Ishikawa (cell line): ENCODE measurements around the gene CELSR1.

ENCODE experiments used
- CEBPB ChIP-seq: IDR thresholded peaks from 2 replicates; pipeline ENCODE4 v1.6.1; 2012
- CREB1 ChIP-seq: IDR thresholded peaks from 2 replicates; pipeline ENCODE4 v1.6.1; 2012; ENCODE audit warnings: low read depth
- EGR1 ChIP-seq: IDR thresholded peaks from 2 replicates; pipeline ENCODE4 v1.6.1; 2012
- EP300 ChIP-seq: IDR thresholded peaks from 2 replicates; pipeline ENCODE4 v1.6.1; 2012; ENCODE audit warnings: borderline replicate concordance
- FOXM1 ChIP-seq: IDR thresholded peaks from 2 replicates; pipeline ENCODE4 v1.6.1; 2012; ENCODE audit warnings: low read depth, borderline replicate concordance
- MAX ChIP-seq: IDR thresholded peaks from 2 replicates; pipeline ENCODE4 v1.6.1; 2012
- NFIC ChIP-seq: IDR thresholded peaks from 2 replicates; pipeline ENCODE4 v1.6.1; 2012
- RAD21 ChIP-seq: IDR thresholded peaks from 2 replicates; pipeline ENCODE4 v1.6.1; 2012; ENCODE audit warnings: low read depth
- REST ChIP-seq: IDR thresholded peaks from 2 replicates; pipeline ENCODE4 v1.6.1; 2012; ENCODE audit warnings: low read depth, mild to moderate bottlenecking
- TAF1 ChIP-seq: IDR thresholded peaks from 2 replicates; pipeline ENCODE4 v1.6.1; 2012; ENCODE audit warnings: low read depth, mild to moderate bottlenecking
- TCF12 ChIP-seq: IDR thresholded peaks from 2 replicates; pipeline ENCODE4 v1.6.1; 2012; ENCODE audit warnings: low read depth
- TEAD4 ChIP-seq: IDR thresholded peaks from 2 replicates; pipeline ENCODE4 v1.6.1; 2012
- USF1 ChIP-seq: IDR thresholded peaks from 2 replicates; pipeline ENCODE4 v1.6.1; 2012
- YY1 ChIP-seq: IDR thresholded peaks from 2 replicates; pipeline ENCODE4 v1.6.1; 2012; ENCODE audit warnings: low read depth
- ZBTB7A ChIP-seq: IDR thresholded peaks from 2 replicates; pipeline ENCODE4 v1.6.1; 2012; ENCODE audit warnings: low read depth

Gene CELSR1

GRCh38 chr22:46390105-46390651 lies 147.2 kb downstream of the CELSR1 start:
- TF ChIP-seq TCF12 (no peak), USF1 (no peak), MAX (no peak), REST (no peak), RAD21 (no peak), TEAD4 (no peak), TAF1 (no peak), NFIC (no peak), CREB1 (no peak), EP300 (no peak), CEBPB (no peak), EGR1 (no peak), FOXM1 (no peak), YY1 (no peak), ZBTB7A (no peak)

- TF ChIP-seq MAX, result no peak
- TF ChIP-seq EP300, result no peak
- TF ChIP-seq CREB1, result no peak
- no peak for TF ChIP-seq TCF12
- TF ChIP-seq NFIC, result no peak
- no peak for TF ChIP-seq ZBTB7A
- no peak for TF ChIP-seq USF1
Measured at GRCh38 chr22:46389081-46389480, 148.3 kb downstream of the CELSR1 start.

GRCh38 chr22:46388647-46389046 lies 148.8 kb downstream of the CELSR1 start:
- no peak for TF ChIP-seq YY1
- TF ChIP-seq ZBTB7A, result no peak
- no peak for TF ChIP-seq RAD21
- no peak for TF ChIP-seq MAX
- TF ChIP-seq EP300, result no peak
- TF ChIP-seq TEAD4, result no peak
- TF ChIP-seq CEBPB, result no peak

GRCh38 chr22:46387748-46388147 lies 149.7 kb downstream of the CELSR1 start:
- TF ChIP-seq TCF12 (no peak), CREB1 (no peak), TAF1 (no peak), USF1 (no peak)

GRCh38 chr22:46386312-46386711 lies 151.1 kb downstream of the CELSR1 start:
- TF ChIP-seq RAD21 (no peak), YY1 (no peak), ZBTB7A (no peak), EGR1 (no peak), TAF1 (no peak), EP300 (no peak), REST (no peak), CEBPB (no peak), TCF12 (no peak), TEAD4 (no peak), NFIC (no peak), FOXM1 (no peak), MAX (no peak)

GRCh38 chr22:46382524-46382923 lies 154.9 kb downstream of the CELSR1 start:
- TF ChIP-seq TEAD4 (no peak), EP300 (no peak), YY1 (no peak), NFIC (no peak), EGR1 (no peak), REST (no peak), CREB1 (no peak), ZBTB7A (no peak), RAD21 (no peak), TAF1 (no peak), CEBPB (no peak)
